Measurements from ENCODE around the gene DYRK1A. TPM values are rescaled to one million over a fixed set of nuclear protein-coding genes. Genes with fewer than 3 reads are reported as not detected.

Gene DYRK1A
- total and polyA plus RNA-seq, 10 of the 15 experiments (the other 5 are each of a cell fraction or from before 2014, with no cell fraction given): 2.4 to 68.6 (median 30.7) TPM

DNA sequence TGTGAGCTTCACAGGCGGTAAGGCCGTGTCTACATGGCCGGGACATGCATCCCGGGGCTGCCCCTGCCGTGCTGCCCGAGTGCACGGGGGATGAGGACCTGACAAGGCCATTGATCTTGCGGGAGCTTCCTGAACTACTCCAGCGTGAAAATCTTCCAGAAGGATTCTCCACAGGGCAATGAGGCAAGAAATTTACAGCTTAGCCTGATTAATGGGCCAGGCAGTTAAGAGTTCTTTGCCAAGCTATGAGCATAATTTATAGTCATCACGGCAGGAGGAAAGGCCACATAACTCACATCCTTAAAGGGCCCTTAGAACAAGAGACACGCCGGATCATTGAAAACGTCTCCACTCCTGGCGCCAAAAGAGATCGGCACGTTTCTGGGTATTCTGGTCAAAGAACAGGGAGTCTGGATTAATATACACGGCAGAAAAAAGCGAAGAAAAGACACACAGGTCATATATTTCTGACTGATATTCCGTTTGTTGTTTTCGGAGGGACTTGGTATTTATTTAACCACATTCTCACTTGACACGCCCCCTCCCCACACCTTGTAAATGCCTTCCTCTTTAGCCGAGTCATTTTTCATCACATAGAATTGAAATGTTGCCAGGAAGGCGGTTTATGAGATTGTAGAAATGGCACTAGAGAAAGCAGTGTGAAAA, 180.5 kb downstream of the DYRK1A start (continued):
- no peak for TF ChIP-seq NFXL1 (IDR thresholded peaks at IDR 0.05; ENCODE audit: borderline replicate concordance)
- TF ChIP-seq ATF7 (IDR thresholded peaks at IDR 0.05; ENCODE audit: low read depth): no peak
- TF ChIP-seq MYC (IDR thresholded peaks at IDR 0.05; ENCODE audit: insufficient read depth, insufficient read length, insufficient replicate concordance, low read length, severe bottlenecking): no peak
- TF ChIP-seq EZH2 (IDR thresholded peaks at IDR 0.05; ENCODE audit: borderline replicate concordance, control insufficient read depth, low read depth, low read length): no peak
- no peak for TF ChIP-seq CHD1 (IDR thresholded peaks at IDR 0.05; ENCODE audit: low read depth, low read length)

DNA sequence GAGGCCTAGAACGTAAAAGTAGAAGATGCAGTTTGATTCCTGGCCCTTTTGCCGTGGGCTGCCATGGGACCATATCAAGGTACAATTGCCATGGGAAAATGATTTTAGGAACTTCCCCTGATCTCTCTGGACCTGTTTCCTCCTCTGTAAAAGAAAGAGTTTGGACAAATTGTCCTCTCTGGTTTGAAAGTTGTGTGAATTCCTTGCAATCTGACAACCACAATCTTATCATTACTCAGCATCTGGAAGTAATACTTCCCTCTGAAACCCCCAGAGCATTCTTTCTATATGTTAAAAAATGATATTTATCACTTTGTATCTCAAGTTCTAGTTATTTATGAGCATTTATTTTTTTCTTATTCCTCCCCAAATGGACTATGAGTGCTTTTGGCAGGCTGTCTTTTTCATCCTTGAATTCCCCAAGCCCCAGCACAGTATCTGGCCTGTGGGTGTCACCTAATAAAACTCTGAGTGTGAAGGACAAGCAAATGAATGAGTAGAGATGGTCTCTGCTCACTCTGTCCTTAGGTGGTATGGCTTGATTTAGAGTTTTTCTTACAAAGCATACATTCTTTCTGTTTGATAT, 181.1 kb downstream of the DYRK1A start:
- no TSS peak for BruUV-seq (replicated peaks)
- no peak for DNase-seq (ENCODE audit: low read depth, low spot score)

More for the DNA sequence above, 181.1 kb downstream of the DYRK1A start:
- POLR2A ChIA-PET: no interaction called here
- in situ Hi-C loops (cut with MboI) (no loop called here), intact Hi-C loops (cut with micrococcal nuclease; ENCODE audit: unreplicated experiment) (no loop called here)
- RAD21 ChIA-PET (ENCODE audit: unreplicated experiment): no interaction called here
- Histone ChIP-seq H3K9me3 (replicated peaks; ENCODE audit: control insufficient read depth, insufficient read depth, low read length) (no peaks in the 10 kb centered on the region; the same call in 2 of the 3 replicates), H3K36me3 (ENCODE audit: control insufficient read depth in 2 of 2, insufficient read depth in 2 of 2, low read length in 1 of 2) (no peaks in the 10 kb centered on the region), H3K27me3 (replicated peaks in 1 of 2; ENCODE audit: control insufficient read depth in 2 of 2, insufficient read depth in 2 of 2, low read length in 1 of 2) (no peaks in the 10 kb centered on the region; a peak in 1 of 4 replicates), H4K20me1 (ENCODE audit: control insufficient read depth, insufficient read depth) (no peaks in the 10 kb centered on the region), H3K4me2 (ENCODE audit: control insufficient read depth, insufficient read depth) (peak overlapping the region; percentile 22; the same call in 1 of the 2 replicates), H3K9ac (ENCODE audit: control insufficient read depth, insufficient read depth, low read length) (no peak overlapping the region), H3K79me2 (ENCODE audit: control insufficient read depth, insufficient read depth, low read length) (no peaks in the 10 kb centered on the region), H3K4me3 (no peak overlapping the region), H3K4me1 (ENCODE audit: control insufficient read depth, insufficient read depth, low read length) (peaks cover 5% of the 10 kb centered on the region; the same call in 1 of the 2 replicates), H2AFZ (ENCODE audit: control insufficient read depth, low read depth, low read length) (peak overlapping the region; percentile 28), H3K27ac (ENCODE audit: control insufficient read depth, insufficient read depth) (no peak overlapping the region)
- CTCF ChIA-PET: no interaction called here
- no peak for TF ChIP-seq HDAC6 (IDR thresholded peaks at IDR 0.05; ENCODE audit: unreplicated experiment)
- SMC1A ChIA-PET (ENCODE audit: uncharacterized antibody, unreplicated experiment): no interaction called here
- 64% methylated on average over 2 of the region's 2 CpGs for WGBS (ENCODE audit: insufficient coverage, insufficient replicate concordance, low lambda C conversion rate, missing lambda C conversion rate)
- FAIRE-seq: no peak
- ATAC-seq: no peak

Data from GM12878 (cell line).